ENCODE measurements around the gene DCC.

Gene DCC

GRCh38 chr18:53387581-53387980 lies 1047.6 kb downstream of the DCC start:
- H3K9me3 ChIP-seq (ENCODE audit: control insufficient read depth in 2 of 2, low read length in 2 of 2), result no peaks in the 10 kb centered on the region

GRCh38 chr18:53402670-53403069 lies 1062.7 kb downstream of the DCC start:
- Histone ChIP-seq H3K27ac (ENCODE audit: low read depth in 2 of 2, low read length in 2 of 2) (no peak overlapping the region), H3K9ac (ENCODE audit: low read depth in 1 of 2, low read length in 2 of 2) (no peak overlapping the region), H3K4me1 (ENCODE audit: control insufficient read depth in 2 of 2, insufficient read depth in 2 of 2, low read length in 2 of 2) (no peaks in the 10 kb centered on the region), H3K9me3 (ENCODE audit: control insufficient read depth in 2 of 2, low read length in 2 of 2) (no peaks in the 10 kb centered on the region), H3K36me3 (ENCODE audit: control insufficient read depth in 2 of 2, insufficient read depth in 2 of 2, low read length in 2 of 2) (no peaks in the 10 kb centered on the region), H3K27me3 (ENCODE audit: control insufficient read depth in 2 of 2, insufficient read depth in 2 of 2, low read length in 2 of 2) (no peaks in the 10 kb centered on the region), H3K4me3 (ENCODE audit: low read length in 2 of 2) (no peak overlapping the region)

More at GRCh38 chr18:53387581-53387980, 1047.6 kb downstream of the DCC start:
- no peak overlapping the region for H3K4me3 ChIP-seq (ENCODE audit: low read length in 2 of 2)
- H3K9ac ChIP-seq (ENCODE audit: low read depth in 1 of 2, low read length in 2 of 2), result no peak overlapping the region
- H3K36me3 ChIP-seq (ENCODE audit: control insufficient read depth in 2 of 2, insufficient read depth in 2 of 2, low read length in 2 of 2), result no peaks in the 10 kb centered on the region
- H3K27ac ChIP-seq (ENCODE audit: low read depth in 2 of 2, low read length in 2 of 2), result no peak overlapping the region
- no peaks in the 10 kb centered on the region for H3K27me3 ChIP-seq (ENCODE audit: control insufficient read depth in 2 of 2, insufficient read depth in 2 of 2, low read length in 2 of 2)
- no peaks in the 10 kb centered on the region for H3K4me1 ChIP-seq (ENCODE audit: control insufficient read depth in 2 of 2, insufficient read depth in 2 of 2, low read length in 2 of 2)

GRCh38 chr18:53408271-53408670 lies 1068.3 kb downstream of the DCC start:
- H3K27ac ChIP-seq (ENCODE audit: low read depth in 2 of 2, low read length in 2 of 2), result no peak overlapping the region
- no peaks in the 10 kb centered on the region for H3K27me3 ChIP-seq (ENCODE audit: control insufficient read depth in 2 of 2, insufficient read depth in 2 of 2, low read length in 2 of 2)
- no peak overlapping the region for H3K4me3 ChIP-seq (ENCODE audit: low read length in 2 of 2)
- H3K9ac ChIP-seq (ENCODE audit: low read depth in 1 of 2, low read length in 2 of 2), result no peak overlapping the region
- no peaks in the 10 kb centered on the region for H3K9me3 ChIP-seq (ENCODE audit: control insufficient read depth in 2 of 2, low read length in 2 of 2)
- H3K4me1 ChIP-seq (ENCODE audit: control insufficient read depth in 2 of 2, insufficient read depth in 2 of 2, low read length in 2 of 2), result no peaks in the 10 kb centered on the region
- no peaks in the 10 kb centered on the region for H3K36me3 ChIP-seq (ENCODE audit: control insufficient read depth in 2 of 2, insufficient read depth in 2 of 2, low read length in 2 of 2)

GRCh38 chr18:53411511-53411910 lies 1071.5 kb downstream of the DCC start:
- no peaks in the 10 kb centered on the region for H3K27me3 ChIP-seq (ENCODE audit: control insufficient read depth in 2 of 2, insufficient read depth in 2 of 2, low read length in 2 of 2)
- H3K27ac ChIP-seq (ENCODE audit: low read depth in 2 of 2, low read length in 2 of 2), result no peak overlapping the region
- no peak overlapping the region for H3K9ac ChIP-seq (ENCODE audit: low read depth in 1 of 2, low read length in 2 of 2)
- H3K9me3 ChIP-seq (ENCODE audit: control insufficient read depth in 2 of 2, low read length in 2 of 2), result no peaks in the 10 kb centered on the region
- H3K4me1 ChIP-seq (ENCODE audit: control insufficient read depth in 2 of 2, insufficient read depth in 2 of 2, low read length in 2 of 2), result no peaks in the 10 kb centered on the region
- no peaks in the 10 kb centered on the region for H3K36me3 ChIP-seq (ENCODE audit: control insufficient read depth in 2 of 2, insufficient read depth in 2 of 2, low read length in 2 of 2)
- H3K4me3 ChIP-seq (ENCODE audit: low read length in 2 of 2), result no peak overlapping the region

GRCh38 chr18:53417003-53417402 lies 1077.0 kb downstream of the DCC start:
- Histone ChIP-seq H3K4me3 (ENCODE audit: low read length in 2 of 2) (no peak overlapping the region), H3K9ac (ENCODE audit: low read depth in 1 of 2, low read length in 2 of 2) (no peak overlapping the region), H3K4me1 (ENCODE audit: control insufficient read depth in 2 of 2, insufficient read depth in 2 of 2, low read length in 2 of 2) (no peaks in the 10 kb centered on the region), H3K9me3 (ENCODE audit: control insufficient read depth in 2 of 2, low read length in 2 of 2) (no peaks in the 10 kb centered on the region), H3K36me3 (ENCODE audit: control insufficient read depth in 2 of 2, insufficient read depth in 2 of 2, low read length in 2 of 2) (no peaks in the 10 kb centered on the region), H3K27ac (ENCODE audit: low read depth in 2 of 2, low read length in 2 of 2) (no peak overlapping the region), H3K27me3 (ENCODE audit: control insufficient read depth in 2 of 2, insufficient read depth in 2 of 2, low read length in 2 of 2) (no peaks in the 10 kb centered on the region)

GRCh38 chr18:53421869-53422268 lies 1081.9 kb downstream of the DCC start:
- Histone ChIP-seq H3K4me3 (ENCODE audit: low read length in 2 of 2) (no peak overlapping the region), H3K27ac (ENCODE audit: low read depth in 2 of 2, low read length in 2 of 2) (no peak overlapping the region), H3K9ac (ENCODE audit: low read depth in 1 of 2, low read length in 2 of 2) (no peak overlapping the region), H3K27me3 (ENCODE audit: control insufficient read depth in 2 of 2, insufficient read depth in 2 of 2, low read length in 2 of 2) (no peaks in the 10 kb centered on the region), H3K36me3 (ENCODE audit: control insufficient read depth in 2 of 2, insufficient read depth in 2 of 2, low read length in 2 of 2) (no peaks in the 10 kb centered on the region), H3K4me1 (ENCODE audit: control insufficient read depth in 2 of 2, insufficient read depth in 2 of 2, low read length in 2 of 2) (no peaks in the 10 kb centered on the region), H3K9me3 (ENCODE audit: control insufficient read depth in 2 of 2, low read length in 2 of 2) (no peaks in the 10 kb centered on the region)

- no peak overlapping the region for H3K27ac ChIP-seq (ENCODE audit: low read depth in 2 of 2, low read length in 2 of 2)
- no peak overlapping the region for H3K9ac ChIP-seq (ENCODE audit: low read depth in 1 of 2, low read length in 2 of 2)
- no peak overlapping the region for H3K4me3 ChIP-seq (ENCODE audit: low read length in 2 of 2)
- H3K36me3 ChIP-seq (ENCODE audit: control insufficient read depth in 2 of 2, insufficient read depth in 2 of 2, low read length in 2 of 2), result no peaks in the 10 kb centered on the region
- no peaks in the 10 kb centered on the region for H3K27me3 ChIP-seq (ENCODE audit: control insufficient read depth in 2 of 2, insufficient read depth in 2 of 2, low read length in 2 of 2)
- no peaks in the 10 kb centered on the region for H3K4me1 ChIP-seq (ENCODE audit: control insufficient read depth in 2 of 2, insufficient read depth in 2 of 2, low read length in 2 of 2)
- H3K9me3 ChIP-seq (ENCODE audit: control insufficient read depth in 2 of 2, low read length in 2 of 2), result no peaks in the 10 kb centered on the region
Measured at GRCh38 chr18:53422896-53423295, 1082.9 kb downstream of the DCC start.

- Histone ChIP-seq H3K27ac (ENCODE audit: low read depth in 2 of 2, low read length in 2 of 2) (no peak overlapping the region), H3K9me3 (ENCODE audit: control insufficient read depth in 2 of 2, low read length in 2 of 2) (no peaks in the 10 kb centered on the region), H3K4me1 (ENCODE audit: control insufficient read depth in 2 of 2, insufficient read depth in 2 of 2, low read length in 2 of 2) (no peaks in the 10 kb centered on the region), H3K27me3 (ENCODE audit: control insufficient read depth in 2 of 2, insufficient read depth in 2 of 2, low read length in 2 of 2) (no peaks in the 10 kb centered on the region), H3K4me3 (ENCODE audit: low read length in 2 of 2) (no peak overlapping the region), H3K36me3 (ENCODE audit: control insufficient read depth in 2 of 2, insufficient read depth in 2 of 2, low read length in 2 of 2) (no peaks in the 10 kb centered on the region), H3K9ac (ENCODE audit: low read depth in 1 of 2, low read length in 2 of 2) (no peak overlapping the region)
Measured at GRCh38 chr18:53426666-53427184, 1086.7 kb downstream of the DCC start.

- Histone ChIP-seq H3K27me3 (ENCODE audit: control insufficient read depth in 2 of 2, insufficient read depth in 2 of 2, low read length in 2 of 2) (no peaks in the 10 kb centered on the region), H3K4me3 (ENCODE audit: low read length in 2 of 2) (no peak overlapping the region), H3K9ac (ENCODE audit: low read depth in 1 of 2, low read length in 2 of 2) (no peak overlapping the region), H3K27ac (ENCODE audit: low read depth in 2 of 2, low read length in 2 of 2) (no peak overlapping the region), H3K4me1 (ENCODE audit: control insufficient read depth in 2 of 2, insufficient read depth in 2 of 2, low read length in 2 of 2) (no peaks in the 10 kb centered on the region), H3K9me3 (ENCODE audit: control insufficient read depth in 2 of 2, low read length in 2 of 2) (no peaks in the 10 kb centered on the region), H3K36me3 (ENCODE audit: control insufficient read depth in 2 of 2, insufficient read depth in 2 of 2, low read length in 2 of 2) (no peaks in the 10 kb centered on the region)
Measured at GRCh38 chr18:53441761-53442414, 1101.9 kb downstream of the DCC start.

GRCh38 chr18:53442415-53442783 lies 1102.4 kb downstream of the DCC start:
- no peak overlapping the region for H3K9ac ChIP-seq (ENCODE audit: low read depth in 1 of 2, low read length in 2 of 2)
- no peaks in the 10 kb centered on the region for H3K4me1 ChIP-seq (ENCODE audit: control insufficient read depth in 2 of 2, insufficient read depth in 2 of 2, low read length in 2 of 2)

More at GRCh38 chr18:53442415-53442783, 1102.4 kb downstream of the DCC start:
- Histone ChIP-seq H3K36me3 (ENCODE audit: control insufficient read depth in 2 of 2, insufficient read depth in 2 of 2, low read length in 2 of 2) (no peaks in the 10 kb centered on the region), H3K4me3 (ENCODE audit: low read length in 2 of 2) (no peak overlapping the region), H3K27me3 (ENCODE audit: control insufficient read depth in 2 of 2, insufficient read depth in 2 of 2, low read length in 2 of 2) (no peaks in the 10 kb centered on the region), H3K9me3 (ENCODE audit: control insufficient read depth in 2 of 2, low read length in 2 of 2) (no peaks in the 10 kb centered on the region), H3K27ac (ENCODE audit: low read depth in 2 of 2, low read length in 2 of 2) (no peak overlapping the region)
